NCI-H2227 treated with DMSO at 0.1 percent for 48 hours (cell line): ENCODE measurements around the gene MED6.

ENCODE experiments used
- DNase-seq: peaks from one replicate; lab custom pipeline; 2025; lab: John Stamatoyannopoulos, UW

The MED6 gene

DNA sequence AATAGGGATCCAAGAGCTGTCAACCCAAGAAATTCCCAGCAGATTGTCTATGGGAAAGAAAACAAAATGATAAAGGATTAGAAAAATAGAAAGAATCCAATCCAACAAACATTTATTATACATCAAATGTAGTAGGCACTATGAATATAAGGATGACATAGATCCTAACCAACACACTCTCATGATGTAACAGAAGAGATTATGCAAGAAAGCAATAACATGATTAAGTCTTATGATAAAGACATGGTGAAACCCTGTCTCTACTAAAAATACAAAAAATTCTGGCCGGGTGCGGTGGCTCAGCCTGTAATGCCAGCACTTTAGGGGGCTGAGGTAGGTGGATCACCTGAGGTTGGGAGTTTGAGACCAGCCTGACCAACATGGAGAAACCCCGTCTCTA is 2.7 kb downstream of the MED6 start:
- DNase-seq, result no peak

DNA sequence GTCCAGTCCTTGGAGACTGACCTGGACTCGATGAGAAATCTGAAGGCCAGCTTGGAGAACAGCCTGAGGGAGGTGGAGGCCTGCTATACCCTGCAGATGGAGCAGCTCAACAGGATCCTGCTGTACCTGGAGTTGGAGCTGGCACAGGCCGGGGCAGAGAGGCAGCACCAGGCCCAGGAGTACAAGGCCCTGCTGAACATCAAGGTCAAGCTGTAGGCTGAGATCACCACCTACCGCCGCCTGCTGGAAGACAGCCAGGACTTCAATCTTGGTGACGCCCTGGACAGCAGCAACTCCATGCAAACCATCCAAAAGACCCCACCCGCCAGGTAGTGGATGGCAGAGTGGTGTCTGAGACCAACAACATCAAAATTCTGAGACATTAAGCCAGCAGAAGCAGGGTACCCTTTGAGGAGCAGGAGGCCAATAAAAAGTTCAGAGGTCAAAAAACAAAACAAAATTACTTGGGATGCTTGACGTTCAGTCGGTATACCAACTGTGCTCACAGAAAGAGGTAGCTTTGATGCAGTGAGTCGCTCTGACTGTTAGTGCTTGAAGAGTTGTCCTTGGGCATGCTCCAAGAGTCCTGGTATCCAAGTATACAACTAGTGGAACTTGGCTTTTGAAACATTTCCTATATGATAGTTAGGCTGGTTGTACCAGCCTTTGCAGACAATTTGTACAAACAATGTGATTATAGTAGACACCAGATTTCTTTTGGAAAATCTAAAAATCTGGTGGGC is 4.8 kb downstream of the MED6 start:
- no peak for DNase-seq

DNA sequence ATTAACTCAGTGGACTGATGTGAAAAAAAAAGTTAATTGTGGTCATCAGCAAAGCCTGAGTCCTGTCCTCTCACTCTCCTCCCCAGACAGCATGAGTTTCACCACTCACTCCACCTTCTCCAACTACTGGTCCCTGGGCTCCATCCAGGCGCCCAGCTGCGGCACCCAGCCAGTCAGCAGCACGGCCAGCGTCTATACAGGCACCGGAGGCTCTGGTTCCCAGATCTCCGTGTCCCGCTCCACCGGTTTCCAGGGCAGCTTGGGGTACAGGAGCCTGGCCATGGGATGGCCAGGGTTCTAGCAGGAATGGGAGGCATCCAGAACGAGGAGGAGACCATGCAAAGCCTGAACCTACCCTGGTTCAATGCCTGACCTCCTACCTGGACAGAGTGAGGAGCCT is 6.0 kb downstream of the MED6 start:
- no peak for DNase-seq

DNA sequence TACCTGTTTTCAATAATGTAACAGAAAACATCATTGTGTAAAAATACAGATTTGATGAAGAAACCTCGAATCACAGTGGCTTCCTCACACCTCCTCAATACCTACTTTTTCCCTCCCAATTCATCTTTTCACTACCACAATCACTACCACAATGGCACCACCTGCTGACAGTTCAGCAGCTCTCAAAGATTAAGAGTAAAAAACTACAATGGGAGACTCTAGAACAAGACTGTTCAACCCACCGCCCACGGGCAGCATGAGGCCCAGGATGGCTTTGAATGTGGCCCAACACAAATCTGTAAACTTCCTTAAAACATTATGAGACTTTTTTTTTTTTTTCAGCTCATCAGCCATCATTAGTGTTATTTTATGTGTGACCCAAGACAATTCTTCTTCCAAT is 15.2 kb downstream of the MED6 start:
- DNase-seq, result peak; percentile 6

DNA sequence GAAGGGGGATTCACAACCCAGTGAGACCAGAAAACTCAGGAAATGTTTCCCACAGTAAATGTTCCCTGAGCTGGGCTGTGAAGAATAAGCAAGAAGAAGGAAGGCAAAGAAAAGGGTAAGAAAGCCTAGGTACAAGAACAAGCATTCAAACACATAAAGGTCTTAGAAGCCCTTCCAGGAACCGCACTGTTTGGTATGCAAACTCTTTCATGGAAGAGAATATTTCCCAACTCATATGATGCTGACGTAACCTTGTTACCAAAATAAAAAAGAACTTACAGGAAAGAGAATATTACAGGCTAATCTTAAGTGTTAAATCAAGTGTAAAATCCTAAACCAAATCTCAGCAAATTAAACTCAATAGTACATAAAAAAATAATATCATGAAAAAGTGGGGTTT is 23.6 kb downstream of the MED6 start:
- DNase-seq, result no peak

DNA sequence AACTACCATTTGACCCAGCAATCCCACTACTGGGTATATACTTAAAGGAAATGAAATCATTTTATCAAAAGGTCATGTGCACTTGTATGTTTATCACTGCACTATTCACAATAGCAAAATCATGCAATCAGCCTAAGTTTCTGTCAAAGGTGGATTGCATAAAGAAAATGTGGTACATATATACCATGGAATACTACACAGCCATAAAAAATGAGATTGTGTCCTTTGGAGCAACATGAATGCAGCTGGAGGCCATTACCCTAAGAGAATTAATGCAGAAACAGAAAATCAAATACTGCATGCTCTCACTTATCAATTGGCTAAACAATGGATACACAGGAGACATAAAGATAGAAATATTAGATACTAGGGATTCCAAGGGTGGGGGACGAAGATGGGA is 27.4 kb downstream of the MED6 start:
- no peak for DNase-seq

DNA sequence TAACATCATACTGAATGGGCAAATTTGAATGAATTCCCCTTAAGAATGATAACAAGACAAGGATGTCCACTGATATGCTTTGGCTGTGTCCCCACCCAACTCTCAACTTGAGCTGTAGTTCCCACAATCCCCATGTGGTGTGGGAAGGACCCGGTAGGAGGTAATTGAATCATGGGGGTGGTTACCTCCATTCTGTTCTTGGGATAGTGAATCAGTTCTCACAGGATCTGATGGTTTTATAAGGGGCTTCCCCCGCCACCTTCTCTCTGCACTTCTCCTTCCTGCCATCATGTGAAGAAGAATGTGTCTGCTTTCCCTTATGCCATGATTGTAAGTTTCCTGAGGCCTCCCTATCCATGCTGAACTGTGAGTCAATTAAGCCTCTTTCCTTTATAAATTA is 29.3 kb downstream of the MED6 start:
- DNase-seq, result no peak

DNA sequence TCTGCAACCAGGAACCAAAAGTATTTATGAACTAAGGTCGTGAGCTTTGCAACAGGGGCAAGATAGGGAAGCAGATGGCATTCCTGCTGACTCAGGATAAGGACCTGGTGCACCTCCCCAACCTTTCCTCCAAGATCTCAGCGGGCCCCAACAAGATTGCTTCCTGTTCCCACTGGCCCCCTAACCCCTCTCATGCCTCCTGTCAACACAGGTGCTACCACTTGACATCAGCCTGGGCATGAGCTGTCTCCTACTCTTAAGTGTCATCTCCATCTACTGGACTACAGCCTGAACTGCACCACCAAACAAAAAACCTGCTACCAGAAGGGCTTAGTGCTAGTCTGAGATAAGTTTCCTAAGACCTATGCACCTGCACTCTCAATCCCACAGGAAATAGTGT is 32.7 kb downstream of the MED6 start:
- peak; percentile 21 for DNase-seq

DNA sequence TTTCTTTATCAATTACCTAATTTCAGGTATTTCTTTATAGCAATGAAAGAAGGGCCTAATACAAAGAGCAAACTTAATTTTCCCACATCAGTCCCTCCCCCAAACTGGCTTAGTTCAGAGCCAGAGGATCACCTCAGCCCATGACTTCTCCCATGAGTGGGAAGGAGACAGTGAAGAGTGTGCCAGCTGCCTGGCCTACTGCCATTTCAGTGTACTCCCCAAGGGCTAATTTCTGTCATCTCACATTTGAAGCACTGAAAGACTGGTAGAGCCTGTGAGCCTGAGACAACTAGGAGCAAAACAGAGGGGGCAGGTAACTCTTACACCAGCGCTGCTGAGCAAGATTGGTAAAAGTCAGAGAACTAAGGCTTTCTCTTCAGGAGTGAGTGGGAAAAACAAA is 36.6 kb downstream of the MED6 start:
- DNase-seq, result no peak

DNA sequence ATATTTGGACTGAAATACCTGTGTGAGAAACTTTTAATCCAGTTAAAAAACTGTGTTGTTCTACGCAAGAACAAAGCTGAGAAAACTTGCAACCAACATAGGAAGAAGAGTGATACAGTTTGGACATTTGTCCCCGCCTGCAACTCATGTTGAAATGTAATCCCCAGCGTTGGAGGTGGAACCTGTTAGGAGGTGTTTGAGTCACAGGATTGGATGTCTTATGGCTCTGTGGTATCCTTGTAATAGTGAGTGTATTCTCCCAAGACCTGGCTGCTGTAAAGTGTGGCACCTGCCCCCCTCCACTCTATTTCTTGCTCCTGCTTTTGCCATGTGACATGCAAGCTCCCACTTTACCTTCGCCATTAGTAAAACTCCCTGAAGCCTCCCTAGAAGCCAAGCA is 37.0 kb downstream of the MED6 start:
- DNase-seq, result no peak

DNA sequence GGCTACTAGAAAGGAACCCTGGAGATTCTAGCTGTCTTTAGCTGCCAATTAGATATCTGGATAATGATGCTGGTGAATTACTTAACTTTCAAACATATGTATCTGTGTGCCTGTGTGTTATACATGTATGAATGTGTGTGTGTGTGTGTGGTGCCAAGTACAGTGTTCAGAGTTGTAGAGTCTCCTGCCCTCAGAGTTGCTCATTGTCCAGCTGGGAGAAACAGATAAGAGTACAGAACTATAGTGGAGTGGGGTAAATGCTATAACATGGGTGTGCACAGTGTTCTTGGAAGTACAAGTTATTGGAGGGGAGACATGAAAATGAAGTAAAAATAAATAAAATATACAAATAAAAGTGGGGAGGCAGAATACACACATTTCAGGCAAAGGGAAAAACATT is 42.1 kb downstream of the MED6 start:
- no peak for DNase-seq

DNA sequence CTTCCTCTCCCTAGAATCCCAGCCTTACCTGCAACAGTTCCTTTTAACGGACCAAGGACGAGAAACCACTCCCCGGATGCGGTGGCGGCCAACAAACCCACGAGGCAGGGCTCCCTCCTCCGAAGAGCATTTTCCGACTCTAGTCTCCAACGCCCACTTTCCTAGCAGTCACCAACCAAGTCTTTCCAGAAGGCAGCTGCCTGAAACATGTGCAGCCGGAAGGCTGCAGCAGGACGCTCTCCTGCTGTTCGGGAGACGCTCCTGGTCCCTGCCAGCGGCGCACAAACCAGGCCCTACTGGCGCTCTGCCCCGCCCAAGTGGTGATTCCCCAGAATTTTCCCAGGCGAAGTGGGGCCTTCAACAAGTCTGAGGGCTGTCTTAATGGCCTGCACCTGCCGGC is 44.6 kb downstream of the MED6 start:
- peak; percentile 68 for DNase-seq

DNA sequence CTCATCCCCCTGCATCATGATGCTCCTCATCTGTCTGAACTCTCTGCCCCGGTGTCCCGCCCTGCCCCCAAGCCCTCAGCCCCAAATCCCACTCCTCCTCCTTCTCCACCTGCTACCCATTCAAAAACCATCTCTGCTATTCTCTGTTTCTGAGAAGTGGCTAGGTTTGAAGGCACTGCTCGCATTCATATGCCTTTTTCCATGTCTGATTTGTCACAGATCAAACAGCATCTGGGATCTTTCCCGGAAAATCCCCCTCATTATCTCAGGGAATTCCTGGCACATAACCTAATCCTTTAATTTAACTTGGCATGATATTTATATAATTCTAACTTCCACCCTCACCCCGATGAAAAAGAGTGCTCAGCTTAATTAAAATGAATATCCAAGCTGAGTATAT is 62.4 kb downstream of the MED6 start:
- no peak for DNase-seq

DNA sequence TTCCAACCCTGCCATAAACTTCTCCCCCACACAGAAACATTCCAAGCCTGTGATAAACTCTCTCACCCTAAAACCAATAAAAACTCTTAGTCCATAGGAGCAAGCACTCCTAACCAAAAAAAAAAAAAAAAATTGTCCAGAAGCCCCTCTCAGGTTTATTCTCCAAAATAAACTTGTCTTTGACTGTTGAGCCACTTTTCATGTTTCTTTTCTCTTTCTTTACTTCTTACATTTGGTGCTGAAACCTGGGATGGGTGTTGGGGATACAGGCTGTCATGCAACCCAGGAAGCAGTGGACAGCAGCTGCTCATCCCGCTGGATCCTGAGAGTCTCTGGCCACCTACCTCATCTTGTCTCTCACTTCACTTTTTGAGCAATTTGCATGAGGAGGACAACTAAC is 63.6 kb downstream of the MED6 start:
- no peak for DNase-seq

DNA sequence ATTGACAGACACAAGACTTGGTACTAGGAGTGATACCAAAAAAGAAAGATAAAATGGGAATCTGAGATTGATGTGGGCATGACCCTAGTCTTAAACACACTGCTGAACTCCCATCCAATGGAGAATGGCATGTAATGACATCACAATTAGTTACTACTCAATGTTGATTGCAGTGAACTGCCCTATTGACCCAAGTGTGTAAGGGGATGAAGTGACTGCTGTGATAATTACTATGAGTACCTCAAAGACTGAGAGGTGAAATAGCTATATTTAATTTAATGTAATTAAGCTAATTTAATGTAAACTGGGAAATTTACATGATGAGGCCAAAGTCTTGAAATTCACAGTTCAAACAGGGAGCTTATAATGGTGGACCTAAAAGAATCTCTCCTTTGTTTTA is 65.6 kb downstream of the MED6 start, which contains the start of gene ADAM20:
Gene ADAM20, minus strand, starts transcription at position 101 of the 400 bp plus-strand sequence. CDS start 10,247 bp downstream, outside the sequence.
- DNase-seq, result no peak
